GM12892 (cell line): ENCODE data around the gene ARPC5L.

Experiments
- POLR2A ChIP-seq: IDR thresholded peaks from 2 replicates; pipeline ENCODE4 v1.6.1; 2011; ENCODE audit warnings: low read depth, low read length, control low read depth
- POLR2AphosphoS5 ChIP-seq: IDR thresholded peaks from 2 replicates; pipeline ENCODE4 v1.6.1; 2011; ENCODE audit warnings: low read depth, low read length, control low read depth
- TAF1 ChIP-seq: IDR thresholded peaks from 2 replicates; pipeline ENCODE4 v1.6.1; 2011; ENCODE audit warnings: low read depth, mild to moderate bottlenecking, control low read depth, low read length, borderline replicate concordance

GRCh38 chr9:124841075-124841821, 20.7 kb upstream of the ARPC5L start:
- no peak for TF ChIP-seq POLR2A
- no peak for TF ChIP-seq POLR2AphosphoS5
- TF ChIP-seq TAF1, result no peak
